Activated CD4-positive, alpha-beta memory T cell treated with anti-CD3 and anti-CD28 coated beads for 36 hours (primary cell): ENCODE data around the gene ANKRD27. TPM values are rescaled to one million over a fixed set of nuclear protein-coding genes. Genes with fewer than 3 reads are reported as not detected.
"Not testable (repeated sequence)": the region's sequence is repeated elsewhere in the genome, so short reads cannot be mapped to it uniquely, and the experiment has no call there.

ENCODE experiments used
- CTCF ChIA-PET: fragments of 350-600 bp; sonication (Branson Sonifier 250); formaldehyde crosslinking; loops from one replicate; lab custom pipeline; 2021; ENCODE audit warnings: antibody characterized with exemption, inconsistent platforms; lab: Charles Lee
- POLR2A ChIA-PET: fragments of 350-600 bp; sonication (Branson Sonifier 250); formaldehyde crosslinking; loops from one replicate; lab custom pipeline; 2021; ENCODE audit warnings: antibody characterized with exemption; lab: Charles Lee
- DNase-seq: peaks from one replicate; pipeline ENCODE4 v3.0.0-alpha.2; 2020
- H3K27ac Mint-ChIP-seq: one replicate; pipeline ENCODE4 v1.8.0; 2021; ENCODE audit warnings: mixed read lengths
- H3K27me3 Mint-ChIP-seq: one replicate; pipeline ENCODE4 v1.8.0; 2021; ENCODE audit warnings: mixed read lengths
- H3K36me3 Mint-ChIP-seq: one replicate; pipeline ENCODE4 v1.8.0; 2021; ENCODE audit warnings: mixed read lengths
- H3K4me1 Mint-ChIP-seq: one replicate; pipeline ENCODE4 v1.8.0; 2021; ENCODE audit warnings: low read depth, mixed read lengths
- H3K4me3 Mint-ChIP-seq: one replicate; pipeline ENCODE4 v1.8.0; 2021; ENCODE audit warnings: mild to moderate bottlenecking, mixed read lengths
- H3K9me3 Mint-ChIP-seq: one replicate; pipeline ENCODE4 v1.8.0; 2021; ENCODE audit warnings: mixed read lengths
- intact Hi-C: fragments of 100-400 bp; cut with micrococcal nuclease; formaldehyde crosslinking; loops from one replicate; pipeline ENCODE4 v1.15.1; 2023
- total RNA-seq, 2 experiments: library from RNA; stranded (reverse); gene quantifications; one replicate each; pipeline ENCODE4 v1.2.3, GENCODE V29; 2021

Gene ANKRD27
- total RNA-seq, 2 experiments from 2014 or later, result 39.7 to 45.4 TPM

DNA sequence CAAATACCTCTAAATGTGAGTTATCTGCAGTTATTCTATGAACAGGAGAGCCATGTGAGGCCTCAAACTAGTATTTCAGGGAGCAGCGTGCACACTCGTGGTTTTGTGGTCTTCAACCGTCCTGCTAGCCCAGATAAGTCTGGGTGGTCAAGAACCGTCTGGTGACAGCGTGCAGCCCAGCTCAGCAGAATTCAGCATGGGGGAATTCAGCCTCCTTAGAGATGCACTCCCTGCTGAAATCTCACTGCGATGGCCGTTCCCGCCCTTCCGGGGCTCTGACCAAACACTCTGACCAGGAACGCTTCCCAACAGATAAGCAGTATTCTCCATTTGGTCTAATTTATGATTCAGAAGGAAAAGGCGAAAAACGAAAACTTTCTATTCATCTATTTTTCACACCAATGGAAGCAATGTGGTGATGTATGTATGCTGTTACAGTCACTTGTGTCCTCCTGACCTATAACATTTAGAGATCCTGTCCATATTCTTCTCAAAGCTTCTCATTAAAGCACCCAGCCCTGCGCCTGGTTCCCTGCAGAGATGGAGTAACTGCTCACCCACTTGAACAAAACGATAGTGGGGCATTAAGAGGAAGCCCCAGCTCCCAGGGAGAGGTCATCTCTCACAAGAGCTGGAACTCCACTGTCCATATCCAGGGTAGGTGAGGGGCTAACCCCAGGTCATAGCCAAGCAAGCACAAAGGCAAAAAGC is 2.9 kb downstream of the ANKRD27 start:
- intact Hi-C loops, result no loop called here
- CTCF ChIA-PET, result interaction anchor here (0.6 to 1.0 kb wide), 2 partner anchors 72 to 253 kb away, joined by 3 read pairs; no protein-coding TSS in a partner anchor
- H3K9me3 Mint-ChIP-seq, result no peaks in the 10 kb centered on the region
- H3K27ac Mint-ChIP-seq, result no peak overlapping the region
- peaks cover 33% of the 10 kb centered on the region for H3K4me1 Mint-ChIP-seq
- DNase-seq, result no peak
- H3K4me3 Mint-ChIP-seq, result peak overlapping the region; percentile 3
- H3K27me3 Mint-ChIP-seq, result peaks cover 4% of the 10 kb centered on the region
- peaks cover 5% of the 10 kb centered on the region for H3K36me3 Mint-ChIP-seq
- POLR2A ChIA-PET, result interaction anchor here (1.4 kb wide), 1 partner anchor 19 kb away, joined by 4 read pairs; the partner anchor contains the start of gene NUDT19

DNA sequence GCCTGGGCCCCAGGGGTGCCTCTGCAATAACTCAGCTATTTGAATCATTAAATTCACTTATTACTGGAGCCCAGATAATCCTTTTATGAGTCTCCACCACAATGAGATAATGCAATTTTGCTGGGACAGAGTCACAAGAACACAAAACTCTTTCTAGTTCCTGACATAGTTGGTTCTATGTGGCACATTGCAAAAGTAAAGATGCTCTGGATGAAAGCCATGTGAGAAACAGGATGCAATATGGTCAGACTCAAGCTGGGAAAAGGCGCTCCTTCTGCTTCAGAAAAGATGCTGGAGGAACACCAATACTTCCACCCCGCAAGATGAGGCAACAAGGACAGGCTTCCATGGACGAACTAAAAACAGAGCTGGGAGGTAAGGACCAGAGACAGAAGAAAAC is 5.7 kb downstream of the ANKRD27 start:
- H3K27ac Mint-ChIP-seq, result no peak overlapping the region
- no peaks in the 10 kb centered on the region for H3K9me3 Mint-ChIP-seq
- CTCF ChIA-PET, result no interaction called here
- intact Hi-C loops, result no loop called here
- no peak overlapping the region for H3K4me3 Mint-ChIP-seq
- DNase-seq, result no peak
- no peaks in the 10 kb centered on the region for H3K27me3 Mint-ChIP-seq
- H3K36me3 Mint-ChIP-seq, result peaks cover 5% of the 10 kb centered on the region
- POLR2A ChIA-PET, result no interaction called here
- H3K4me1 Mint-ChIP-seq, result peaks cover 33% of the 10 kb centered on the region

DNA sequence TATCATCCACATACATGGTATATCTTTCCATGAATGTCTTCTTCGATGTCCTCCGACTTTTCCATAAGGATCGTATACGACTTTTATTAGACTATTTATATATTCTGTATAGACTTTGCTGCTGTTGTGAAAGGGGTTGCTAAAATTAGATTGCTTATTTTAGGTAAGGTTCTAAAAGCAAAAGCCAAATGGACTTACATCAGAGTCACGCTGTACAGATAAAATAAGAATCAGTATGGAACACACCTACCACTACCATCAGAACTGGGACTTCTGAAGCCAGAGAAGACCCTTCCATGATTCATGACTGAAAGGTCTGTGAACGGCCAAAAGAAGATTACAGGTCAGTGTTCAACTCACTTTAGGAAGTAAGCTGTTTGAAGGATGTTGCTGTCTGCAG is 8.9 kb downstream of the ANKRD27 start:
- ChIA-PET POLR2A (interaction anchor here (0.6 kb wide), 1 partner anchor 557 kb away, joined by 3 read pairs; no protein-coding TSS in a partner anchor), CTCF (no interaction called here)
- DNase-seq, result no peak
- intact Hi-C loops, result no loop called here
- peaks cover 10% of the 10 kb centered on the region for H3K4me1 Mint-ChIP-seq
- no peak overlapping the region for H3K4me3 Mint-ChIP-seq
- no peaks in the 10 kb centered on the region for H3K9me3 Mint-ChIP-seq
- H3K36me3 Mint-ChIP-seq, result peaks cover 3% of the 10 kb centered on the region
- no peaks in the 10 kb centered on the region for H3K27me3 Mint-ChIP-seq
- no peak overlapping the region for H3K27ac Mint-ChIP-seq

DNA sequence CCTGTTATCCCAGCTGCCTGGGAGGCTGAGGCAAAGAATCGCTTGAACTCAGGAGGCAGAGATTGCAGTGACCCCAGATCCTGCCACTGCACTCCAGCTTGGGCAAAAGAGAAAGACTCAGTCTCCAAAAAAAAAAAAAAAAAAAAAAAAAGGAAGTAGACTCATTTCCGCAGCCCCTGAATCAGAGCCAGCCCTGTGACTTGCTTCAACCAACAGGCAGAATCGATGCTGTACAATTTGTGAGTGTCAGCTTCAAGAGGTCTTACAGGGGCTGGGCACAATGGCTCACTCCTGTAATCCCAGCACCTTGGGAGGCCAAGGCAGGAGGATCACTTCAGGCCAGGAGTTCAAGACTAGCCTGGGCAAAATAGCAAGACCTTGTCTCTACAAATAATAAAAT is 12.8 kb downstream of the ANKRD27 start:
- Mint-ChIP-seq H3K27ac (no peak overlapping the region), H3K36me3 (peaks cover 2% of the 10 kb centered on the region), H3K4me3 (no peak overlapping the region), H3K4me1 (no peaks in the 10 kb centered on the region), H3K9me3 (no peaks in the 10 kb centered on the region), H3K27me3 (no peaks in the 10 kb centered on the region)
- intact Hi-C loops, result no loop called here
- POLR2A ChIA-PET, result no interaction called here
- CTCF ChIA-PET, result no interaction called here
- no peak for DNase-seq

DNA sequence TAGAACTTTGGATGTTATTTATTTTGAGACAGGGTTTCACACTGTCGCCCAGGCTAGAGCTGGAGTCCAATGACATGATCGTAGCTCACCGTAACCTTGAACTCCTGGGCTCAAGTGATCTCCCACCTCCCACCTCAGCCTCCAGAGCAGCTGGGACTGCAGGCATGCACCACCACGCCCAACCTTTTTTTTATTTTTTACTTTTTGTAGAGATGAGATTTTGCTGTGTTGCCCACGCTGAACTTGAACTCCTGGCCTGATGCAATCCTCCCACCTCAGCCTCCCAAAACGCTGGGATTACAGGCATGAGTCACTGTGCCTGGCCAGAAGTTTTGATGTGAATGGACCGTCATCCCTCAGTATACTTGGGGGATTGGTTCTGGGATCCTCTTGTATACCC is 13.7 kb downstream of the ANKRD27 start:
- no peaks in the 10 kb centered on the region for H3K9me3 Mint-ChIP-seq
- DNase-seq, result no peak
- CTCF ChIA-PET, result interaction anchor here (0.6 kb wide), 1 partner anchor 29 kb away, joined by 4 read pairs; no protein-coding TSS in a partner anchor
- intact Hi-C loops, result no loop called here
- no peak overlapping the region for H3K27ac Mint-ChIP-seq
- H3K4me1 Mint-ChIP-seq, result no peaks in the 10 kb centered on the region
- peaks cover 3% of the 10 kb centered on the region for H3K36me3 Mint-ChIP-seq
- H3K4me3 Mint-ChIP-seq, result no peak overlapping the region
- POLR2A ChIA-PET, result no interaction called here
- H3K27me3 Mint-ChIP-seq, result no peaks in the 10 kb centered on the region

DNA sequence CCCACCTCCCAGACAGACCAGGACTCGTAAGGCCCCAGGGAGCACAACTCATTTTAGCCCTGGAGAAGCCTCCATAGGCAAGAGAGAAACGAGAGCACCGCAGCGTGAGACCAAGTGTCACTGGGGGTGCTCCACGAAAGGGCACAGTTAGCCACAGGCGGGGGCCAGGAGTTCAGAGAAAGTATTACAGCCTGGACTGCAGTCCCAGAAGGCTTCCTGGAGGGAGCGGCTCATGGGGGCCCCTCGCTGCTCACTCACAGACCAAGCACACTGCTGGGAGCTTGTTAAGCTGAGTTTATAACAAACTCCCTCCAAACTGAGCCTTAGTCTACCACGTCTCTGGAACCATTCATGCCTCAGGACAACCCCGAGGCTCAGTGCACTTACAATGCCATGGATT is 16.5 kb downstream of the ANKRD27 start:
- Mint-ChIP-seq H3K4me3 (no peak overlapping the region), H3K36me3 (peaks cover 6% of the 10 kb centered on the region), H3K27me3 (no peaks in the 10 kb centered on the region), H3K27ac (no peak overlapping the region), H3K4me1 (no peaks in the 10 kb centered on the region), H3K9me3 (no peaks in the 10 kb centered on the region)
- DNase-seq, result no peak
- intact Hi-C loops, result no loop called here
- POLR2A ChIA-PET, result no interaction called here
- CTCF ChIA-PET, result no interaction called here

DNA sequence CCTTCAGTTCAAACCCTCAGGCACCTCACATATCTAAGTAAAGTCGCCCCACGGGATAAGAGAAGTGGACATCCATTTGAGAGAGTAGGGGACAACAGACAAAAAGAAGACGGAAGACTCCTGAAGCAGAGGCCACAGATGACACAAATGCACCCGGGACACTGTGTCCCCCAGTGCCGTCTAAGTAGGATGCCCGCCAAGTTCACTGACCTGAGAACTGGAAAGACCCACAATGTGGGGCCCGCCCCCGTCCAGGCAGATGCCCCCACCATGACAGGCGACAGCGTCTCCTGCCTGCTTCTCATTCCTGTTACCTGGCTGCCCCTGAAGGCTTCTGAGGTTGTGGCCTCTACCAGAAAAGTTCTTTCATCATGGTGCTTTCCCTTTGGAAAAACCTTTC is 16.9 kb downstream of the ANKRD27 start:
- CTCF ChIA-PET, result no interaction called here
- Mint-ChIP-seq H3K36me3 (peaks cover 6% of the 10 kb centered on the region), H3K4me3 (no peak overlapping the region), H3K27ac (no peak overlapping the region), H3K4me1 (no peaks in the 10 kb centered on the region), H3K9me3 (no peaks in the 10 kb centered on the region), H3K27me3 (no peaks in the 10 kb centered on the region)
- DNase-seq, result no peak
- POLR2A ChIA-PET, result no interaction called here
- intact Hi-C loops, result no loop called here

DNA sequence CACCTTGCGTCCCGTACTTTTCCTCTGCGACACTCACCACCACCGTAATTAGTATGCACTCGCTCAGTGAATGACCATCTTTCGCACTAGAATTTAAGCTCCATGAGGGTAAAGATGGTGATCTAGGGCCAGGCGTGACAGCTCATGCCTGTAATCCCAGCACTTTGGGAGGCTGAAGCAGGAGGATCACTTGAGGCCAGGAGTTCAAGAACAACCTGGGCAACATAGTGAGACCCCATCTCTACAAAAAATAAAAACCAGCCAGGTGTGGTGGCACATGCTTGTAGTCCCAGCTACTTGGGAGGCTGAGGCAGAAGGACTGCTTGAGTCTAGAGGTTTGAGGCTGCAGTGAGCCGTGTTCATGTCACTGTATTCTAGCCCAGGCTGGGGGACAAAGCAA is 18.6 kb downstream of the ANKRD27 start:
- H3K4me3 Mint-ChIP-seq, H3K4me1 Mint-ChIP-seq, DNase-seq, H3K36me3 Mint-ChIP-seq, H3K27me3 Mint-ChIP-seq, H3K27ac Mint-ChIP-seq, intact Hi-C loops, H3K9me3 Mint-ChIP-seq: not testable (repeated sequence)
- CTCF ChIA-PET, result interaction anchor here (0.6 kb wide), 1 partner anchor 552 kb away, joined by 4 read pairs; no protein-coding TSS in a partner anchor
- POLR2A ChIA-PET, result interaction anchor here (0.6 kb wide), 2 partner anchors 104 to 296 kb away, joined by 3 to 6 read pairs; no protein-coding TSS in a partner anchor

DNA sequence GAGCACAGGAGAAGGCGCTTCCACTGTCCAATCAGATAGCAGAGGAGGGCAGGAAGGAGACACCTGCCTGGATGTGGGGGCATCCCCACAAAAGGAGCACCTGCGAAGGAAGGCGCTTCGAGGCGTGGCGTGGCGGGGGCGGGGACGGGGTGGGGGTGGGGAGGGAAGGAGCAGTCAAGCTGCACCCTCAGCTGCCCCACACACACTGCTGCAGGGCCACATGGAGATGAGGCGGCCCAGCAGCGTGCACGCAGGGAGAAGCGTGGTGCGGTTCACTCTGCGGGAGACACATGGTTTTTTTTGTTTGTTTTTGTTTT is 21.4 kb downstream of the ANKRD27 start:
- H3K27ac Mint-ChIP-seq, result no peak overlapping the region
- ChIA-PET POLR2A (no interaction called here), CTCF (no interaction called here)
- no peak for DNase-seq
- no peak overlapping the region for H3K4me3 Mint-ChIP-seq
- intact Hi-C loops, result no loop called here
- H3K9me3 Mint-ChIP-seq, result no peaks in the 10 kb centered on the region
- H3K4me1 Mint-ChIP-seq, result no peaks in the 10 kb centered on the region
- no peaks in the 10 kb centered on the region for H3K27me3 Mint-ChIP-seq
- peaks cover 12% of the 10 kb centered on the region for H3K36me3 Mint-ChIP-seq

DNA sequence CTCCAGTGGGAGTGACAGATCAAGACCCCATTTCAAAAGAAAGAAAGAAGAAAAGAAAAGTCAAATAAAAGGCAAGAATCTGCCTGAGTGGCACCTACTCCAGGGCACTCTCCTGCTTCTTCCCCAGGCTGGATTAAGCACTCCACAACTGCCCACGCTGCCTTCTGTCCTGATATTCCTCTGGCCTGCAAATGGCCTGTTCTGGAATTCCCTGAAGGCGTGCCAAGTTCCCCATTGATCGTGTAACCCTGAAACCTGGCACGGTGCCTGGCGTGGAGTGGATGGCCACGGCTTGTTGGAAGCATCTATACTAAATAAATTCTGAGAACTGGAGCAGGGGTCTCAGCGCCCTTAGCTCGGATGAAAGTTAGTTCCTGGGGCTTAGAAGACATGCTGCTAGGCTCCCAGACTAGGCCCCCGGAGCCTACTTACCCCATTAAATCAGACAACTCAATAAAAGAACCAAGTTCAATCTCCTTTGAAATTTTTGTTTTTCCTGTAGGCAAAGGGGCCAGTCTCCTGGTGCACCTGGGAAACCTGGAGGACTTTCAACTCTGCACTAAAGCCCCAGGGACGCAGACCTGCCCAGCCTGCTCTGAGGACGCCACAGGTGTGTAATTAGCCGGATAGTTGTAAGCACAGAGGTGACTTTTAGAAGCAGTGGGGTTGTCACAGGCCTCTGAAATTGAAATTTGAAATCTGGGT is 21.9 kb downstream of the ANKRD27 start:
- CTCF ChIA-PET, result no interaction called here
- DNase-seq, result no peak
- H3K4me1 Mint-ChIP-seq, result no peaks in the 10 kb centered on the region
- peaks cover 16% of the 10 kb centered on the region for H3K36me3 Mint-ChIP-seq
- H3K27ac Mint-ChIP-seq, result no peak overlapping the region
- no peaks in the 10 kb centered on the region for H3K27me3 Mint-ChIP-seq
- H3K4me3 Mint-ChIP-seq, result no peak overlapping the region
- H3K9me3 Mint-ChIP-seq, result no peaks in the 10 kb centered on the region
- POLR2A ChIA-PET, result no interaction called here
- intact Hi-C loops, result no loop called here

DNA sequence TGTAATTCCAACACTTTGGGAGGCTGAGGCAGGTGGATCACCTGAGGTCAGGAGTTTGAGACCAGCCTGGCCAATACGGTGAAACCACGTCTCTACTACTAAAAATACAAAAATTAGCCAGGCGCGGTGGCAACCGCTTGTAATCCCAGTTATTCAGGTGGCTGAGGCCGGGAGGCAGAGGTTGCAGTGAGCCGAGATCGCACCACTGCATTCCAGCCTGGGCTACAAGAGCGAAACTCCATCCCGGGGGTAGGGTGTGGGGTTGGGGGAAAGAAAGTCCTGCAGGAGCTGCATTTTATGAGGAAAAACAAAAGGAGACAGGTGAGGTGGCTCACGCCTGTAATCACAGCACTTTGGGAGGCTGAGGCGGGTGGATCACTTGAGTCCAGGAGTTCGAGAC is 22.6 kb downstream of the ANKRD27 start:
- CTCF ChIA-PET, H3K27me3 Mint-ChIP-seq, DNase-seq, POLR2A ChIA-PET, H3K4me1 Mint-ChIP-seq, H3K4me3 Mint-ChIP-seq, H3K27ac Mint-ChIP-seq, H3K9me3 Mint-ChIP-seq, intact Hi-C loops: not testable (repeated sequence)
- H3K36me3 Mint-ChIP-seq, result peaks cover 22% of the 10 kb centered on the region

DNA sequence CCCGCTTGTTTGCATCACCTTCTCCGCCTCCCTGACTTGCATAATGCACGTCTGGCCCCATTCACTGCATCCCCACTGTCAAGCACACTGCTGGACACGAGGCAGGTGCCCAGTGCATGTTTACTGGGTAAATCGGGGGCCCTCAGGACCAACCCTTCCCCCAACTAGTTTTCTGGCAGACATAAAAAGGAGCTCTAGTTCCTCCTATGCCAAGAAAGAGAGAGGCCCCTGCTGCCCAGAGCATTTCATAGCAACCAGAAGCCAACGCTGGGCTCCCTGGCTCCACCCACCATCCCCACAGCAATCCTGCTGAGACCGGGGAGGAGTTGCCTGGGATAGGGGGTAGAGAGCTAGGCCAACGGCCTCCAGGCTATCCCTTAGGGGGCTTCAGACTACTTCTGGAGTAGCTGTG is 23.2 kb downstream of the ANKRD27 start:
- Mint-ChIP-seq H3K36me3 (peaks cover 27% of the 10 kb centered on the region), H3K27ac (no peak overlapping the region), H3K9me3 (no peaks in the 10 kb centered on the region), H3K27me3 (no peaks in the 10 kb centered on the region), H3K4me1 (peaks cover 6% of the 10 kb centered on the region), H3K4me3 (no peak overlapping the region)
- intact Hi-C loops, result no loop called here
- DNase-seq, result no peak
- CTCF ChIA-PET, result no interaction called here
- POLR2A ChIA-PET, result no interaction called here
